ENCODE measurements around the gene USP10. TPM values are rescaled to one million over a fixed set of nuclear protein-coding genes. Genes with fewer than 3 reads are reported as not detected.
"Not testable (repeated sequence)": the region's sequence is repeated elsewhere in the genome, so short reads cannot be mapped to it uniquely, and the experiment has no call there.

The USP10 gene
- polyA plus RNA-seq, 3 donors from 2014 or later, result 33.8 to 60.6 (median 58.7) TPM

- not testable (repeated sequence) for H3K27me3 Mint-ChIP-seq (ENCODE audit: low read depth in 3 of 3); H3K9me3 Mint-ChIP-seq; H3K4me3 Mint-ChIP-seq; H3K36me3 Mint-ChIP-seq; H3K27ac Mint-ChIP-seq; DNase-seq
- peaks cover 37 to 59% of the 10 kb centered on the region in 2 donors for H3K4me1 Mint-ChIP-seq
Observed at GRCh38 chr16:84732332-84732673, 32.5 kb downstream of the USP10 start.

GRCh38 chr16:84732674-84733352, 33.0 kb downstream of the USP10 start:
- peaks cover 38 to 56% of the 10 kb centered on the region in 2 donors for H3K4me1 Mint-ChIP-seq
- no peaks in the 10 kb centered on the region for H3K27me3 Mint-ChIP-seq (ENCODE audit: low read depth in 3 of 3)
- no peak for DNase-seq
- H3K36me3 Mint-ChIP-seq, result peaks cover 0 to 6% (median 0%) of the 10 kb centered on the region in 3 donors
- H3K4me3 Mint-ChIP-seq, result no peak overlapping the region
- H3K27ac Mint-ChIP-seq, result no peak overlapping the region
- H3K9me3 Mint-ChIP-seq, result no peaks in the 10 kb centered on the region

- peak overlapping the region in 2 of 5 donors; percentile 25 to 49 for H3K4me3 Mint-ChIP-seq
- DNase-seq, result no peak
- H3K9me3 Mint-ChIP-seq, result no peaks in the 10 kb centered on the region
- peaks cover 52 to 66% of the 10 kb centered on the region in 2 donors for H3K4me1 Mint-ChIP-seq
- peaks cover 0 to 6% (median 0%) of the 10 kb centered on the region in 3 donors for H3K36me3 Mint-ChIP-seq
- H3K27me3 Mint-ChIP-seq (ENCODE audit: low read depth in 3 of 3), result peaks cover 0 to 2% (median 0%) of the 10 kb centered on the region in 3 donors
- peak overlapping the region in 5 of 6 donors; percentile 9 to 48 (median 42) for H3K27ac Mint-ChIP-seq
Observed at GRCh38 chr16:84735849-84736586, 36.2 kb downstream of the USP10 start.

- peaks cover 48 to 67% of the 10 kb centered on the region in 2 donors for H3K4me1 Mint-ChIP-seq
- peak overlapping the region in 2 of 5 donors; percentile 42 to 87 for H3K4me3 Mint-ChIP-seq
- no peak for DNase-seq
- no peaks in the 10 kb centered on the region for H3K9me3 Mint-ChIP-seq
- peak overlapping the region in 2 of 6 donors; percentile 3 to 62 for H3K27ac Mint-ChIP-seq
- H3K36me3 Mint-ChIP-seq, result peaks cover 0 to 11% (median 0%) of the 10 kb centered on the region in 3 donors
- H3K27me3 Mint-ChIP-seq (ENCODE audit: low read depth in 3 of 3), result peaks cover 0 to 4% (median 0%) of the 10 kb centered on the region in 3 donors
Observed at GRCh38 chr16:84737192-84738011, 37.6 kb downstream of the USP10 start.

GRCh38 chr16:84738255-84739038, 38.6 kb downstream of the USP10 start:
- Mint-ChIP-seq H3K27me3 (ENCODE audit: low read depth in 3 of 3) (peaks cover 0 to 4% (median 0%) of the 10 kb centered on the region in 3 donors), H3K9me3 (no peaks in the 10 kb centered on the region), H3K4me1 (peaks cover 49 to 73% of the 10 kb centered on the region in 2 donors), H3K27ac (peak overlapping the region in 3 of 6 donors; percentile 3 to 75 (median 67)), H3K36me3 (peaks cover 0 to 11% (median 0%) of the 10 kb centered on the region in 3 donors), H3K4me3 (peak overlapping the region; percentile 68 to 87 (median 82))
- DNase-seq, result peak; percentile 69 to 72 (median 72)

- peaks cover 0 to 4% (median 0%) of the 10 kb centered on the region in 3 donors for H3K27me3 Mint-ChIP-seq (ENCODE audit: low read depth in 3 of 3)
- H3K9me3 Mint-ChIP-seq, result no peaks in the 10 kb centered on the region
Observed at GRCh38 chr16:84739349-84740124, 39.7 kb downstream of the USP10 start.

GRCh38 chr16:84740596-84741116, 40.9 kb downstream of the USP10 start:
- peaks cover 0 to 4% (median 0%) of the 10 kb centered on the region in 3 donors for H3K27me3 Mint-ChIP-seq (ENCODE audit: low read depth in 3 of 3)
- peaks cover 44 to 67% of the 10 kb centered on the region in 2 donors for H3K4me1 Mint-ChIP-seq
- no peaks in the 10 kb centered on the region for H3K9me3 Mint-ChIP-seq
- peaks cover 0 to 7% (median 5%) of the 10 kb centered on the region in 3 donors for H3K36me3 Mint-ChIP-seq
- DNase-seq, result no peak
- no peak overlapping the region for H3K4me3 Mint-ChIP-seq
- H3K27ac Mint-ChIP-seq, result no peak overlapping the region

More at GRCh38 chr16:84739349-84740124, 39.7 kb downstream of the USP10 start:
- peak in 2 of 3 donors; percentile 19 to 27 for DNase-seq
- Mint-ChIP-seq H3K4me1 (peaks cover 49 to 73% of the 10 kb centered on the region in 2 donors), H3K4me3 (peak overlapping the region; percentile 7 to 71 (median 25)), H3K27ac (peak overlapping the region in 4 of 6 donors; percentile 6 to 62 (median 40)), H3K36me3 (peaks cover 0 to 7% (median 3%) of the 10 kb centered on the region in 3 donors)

GRCh38 chr16:84741340-84741830, 41.6 kb downstream of the USP10 start:
- H3K36me3 Mint-ChIP-seq, result peaks cover 0 to 8% (median 7%) of the 10 kb centered on the region in 3 donors
- peak overlapping the region in 1 of 6 donors; percentile 77 for H3K27ac Mint-ChIP-seq
- peaks cover 0 to 4% (median 0%) of the 10 kb centered on the region in 3 donors for H3K27me3 Mint-ChIP-seq (ENCODE audit: low read depth in 3 of 3)
- H3K9me3 Mint-ChIP-seq, result no peaks in the 10 kb centered on the region
- H3K4me3 Mint-ChIP-seq, result no peak overlapping the region
- H3K4me1 Mint-ChIP-seq, result peaks cover 37 to 60% of the 10 kb centered on the region in 2 donors
- no peak for DNase-seq

- Mint-ChIP-seq H3K9me3 (no peaks in the 10 kb centered on the region), H3K27me3 (ENCODE audit: low read depth in 3 of 3) (peaks cover 0 to 4% (median 0%) of the 10 kb centered on the region in 3 donors), H3K4me1 (peaks cover 31 to 50% of the 10 kb centered on the region in 2 donors), H3K4me3 (no peak overlapping the region), H3K36me3 (peaks cover 4 to 11% (median 7%) of the 10 kb centered on the region in 3 donors), H3K27ac (no peak overlapping the region)
- no peak for DNase-seq
Observed at GRCh38 chr16:84742641-84743092, 42.9 kb downstream of the USP10 start.

GRCh38 chr16:84746231-84746630, 46.4 kb downstream of the USP10 start:
- H3K4me1 Mint-ChIP-seq, result peaks cover 17 to 35% of the 10 kb centered on the region in 2 donors
- peaks cover 0 to 2% (median 0%) of the 10 kb centered on the region in 3 donors for H3K27me3 Mint-ChIP-seq (ENCODE audit: low read depth in 3 of 3)
- no peak overlapping the region for H3K27ac Mint-ChIP-seq
- H3K36me3 Mint-ChIP-seq, result peaks cover 4 to 11% (median 7%) of the 10 kb centered on the region in 3 donors
- H3K4me3 Mint-ChIP-seq, result no peak overlapping the region
- no peaks in the 10 kb centered on the region for H3K9me3 Mint-ChIP-seq
- DNase-seq, result no peak

GRCh38 chr16:84746875-84747274, 47.1 kb downstream of the USP10 start:
- Mint-ChIP-seq H3K36me3 (peaks cover 4 to 7% (median 6%) of the 10 kb centered on the region in 3 donors), H3K27ac (no peak overlapping the region), H3K4me1 (peaks cover 24 to 35% of the 10 kb centered on the region in 2 donors), H3K27me3 (ENCODE audit: low read depth in 3 of 3) (no peaks in the 10 kb centered on the region), H3K4me3 (no peak overlapping the region), H3K9me3 (no peaks in the 10 kb centered on the region)
- DNase-seq, result no peak

GRCh38 chr16:84748247-84748646, 48.4 kb downstream of the USP10 start:
- H3K36me3 Mint-ChIP-seq; DNase-seq; H3K9me3 Mint-ChIP-seq; H3K27ac Mint-ChIP-seq; H3K4me3 Mint-ChIP-seq; H3K27me3 Mint-ChIP-seq (ENCODE audit: low read depth in 3 of 3): not testable (repeated sequence)
- H3K4me1 Mint-ChIP-seq, result peaks cover 27 to 36% of the 10 kb centered on the region in 2 donors

Data from immature natural killer cell (primary cell).